Measurements from ENCODE around the gene TEX52.

DNA sequence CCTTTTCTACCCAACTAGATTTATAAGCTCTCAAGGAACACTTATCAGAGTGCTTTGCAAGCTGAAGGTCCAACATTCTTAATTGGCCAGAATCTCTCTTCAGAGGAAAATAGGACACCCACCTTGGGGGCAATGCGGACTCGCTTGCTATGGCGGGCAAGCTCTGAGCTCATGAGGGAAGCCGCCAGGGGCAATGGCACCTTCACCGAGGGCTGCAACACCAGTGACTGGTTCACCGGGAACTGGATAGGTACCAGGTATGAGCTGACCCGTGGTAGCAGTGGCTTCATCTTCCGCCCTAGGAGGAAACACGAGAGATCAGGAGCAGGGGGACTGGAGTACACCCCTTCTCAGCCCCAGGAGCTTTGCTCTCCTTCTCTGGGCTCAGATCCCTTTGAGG lies 7.4 kb upstream of the TEX52 start:
- TF ChIP-seq POLR2A (IDR thresholded peaks at IDR 0.05) (no peak), EP300 (IDR thresholded peaks at IDR 0.05) (no peak)
- TF ChIP-seq, protein P1, sequence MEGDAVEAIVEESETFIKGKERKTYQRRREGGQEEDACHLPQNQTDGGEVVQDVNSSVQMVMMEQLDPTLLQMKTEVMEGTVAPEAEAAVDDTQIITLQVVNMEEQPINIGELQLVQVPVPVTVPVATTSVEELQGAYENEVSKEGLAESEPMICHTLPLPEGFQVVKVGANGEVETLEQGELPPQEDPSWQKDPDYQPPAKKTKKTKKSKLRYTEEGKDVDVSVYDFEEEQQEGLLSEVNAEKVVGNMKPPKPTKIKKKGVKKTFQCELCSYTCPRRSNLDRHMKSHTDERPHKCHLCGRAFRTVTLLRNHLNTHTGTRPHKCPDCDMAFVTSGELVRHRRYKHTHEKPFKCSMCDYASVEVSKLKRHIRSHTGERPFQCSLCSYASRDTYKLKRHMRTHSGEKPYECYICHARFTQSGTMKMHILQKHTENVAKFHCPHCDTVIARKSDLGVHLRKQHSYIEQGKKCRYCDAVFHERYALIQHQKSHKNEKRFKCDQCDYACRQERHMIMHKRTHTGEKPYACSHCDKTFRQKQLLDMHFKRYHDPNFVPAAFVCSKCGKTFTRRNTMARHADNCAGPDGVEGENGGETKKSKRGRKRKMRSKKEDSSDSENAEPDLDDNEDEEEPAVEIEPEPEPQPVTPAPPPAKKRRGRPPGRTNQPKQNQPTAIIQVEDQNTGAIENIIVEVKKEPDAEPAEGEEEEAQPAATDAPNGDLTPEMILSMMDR (IDR thresholded peaks at IDR 0.05), result no peak
